ENCODE data around the gene CCBE1. TPM values are rescaled to one million over a fixed set of nuclear protein-coding genes. Genes with fewer than 3 reads are reported as not detected.
"Not testable (repeated sequence)": the region's sequence is repeated elsewhere in the genome, so short reads cannot be mapped to it uniquely, and the experiment has no call there.

The CCBE1 gene
- total and polyA plus RNA-seq, 4 donors: 3.4 to 59.0 (median 21.9) TPM

GRCh38 chr18:59516356-59517155 is 180.7 kb downstream of the CCBE1 start:
- Histone ChIP-seq H3K9me3 (ENCODE audit: control insufficient read depth in 4 of 4, insufficient read depth in 3 of 4, low read length in 3 of 4) (no peaks in the 10 kb centered on the region), H3K9ac (ENCODE audit: insufficient read depth in 1 of 2, low read length in 2 of 2) (no peak overlapping the region), H3K36me3 (ENCODE audit: control insufficient read depth in 4 of 4, insufficient read depth in 4 of 4, low read length in 4 of 4) (no peaks in the 10 kb centered on the region), H3K4me3 (no peak overlapping the region), H3K27me3 (ENCODE audit: control insufficient read depth in 3 of 3, insufficient read depth in 3 of 3, low read length in 2 of 3) (no peaks in the 10 kb centered on the region), H3K4me1 (ENCODE audit: control insufficient read depth in 5 of 5, insufficient read depth in 5 of 5, low read length in 5 of 5) (peaks cover 6 to 74% (median 17%) of the 10 kb centered on the region in 5 donors), H3K27ac (ENCODE audit: low read depth in 1 of 2, low read length in 1 of 2) (peak overlapping the region; percentile 60 to 77)
- DNase-seq (peak; percentile 57 to 80 (median 73)), ATAC-seq (ENCODE audit: insufficient read depth, low FRiP score) (peak; percentile 78)
- no peak for TF ChIP-seq CTCF (IDR thresholded peaks at IDR 0.05; ENCODE audit: control extremely low read depth, extremely low read depth)
- 6 to 16% methylated on average over 6 of the region's 6 CpGs for WGBS, 2 donors

GRCh38 chr18:59515956-59516355 is 181.3 kb downstream of the CCBE1 start:
- not testable (repeated sequence) for ATAC-seq (ENCODE audit: insufficient read depth, low FRiP score); H3K9ac ChIP-seq (ENCODE audit: insufficient read depth in 1 of 2, low read length in 2 of 2); DNase-seq; H3K9me3 ChIP-seq (ENCODE audit: control insufficient read depth in 4 of 4, insufficient read depth in 3 of 4, low read length in 3 of 4); H3K36me3 ChIP-seq (ENCODE audit: control insufficient read depth in 4 of 4, insufficient read depth in 4 of 4, low read length in 4 of 4); H3K4me3 ChIP-seq; H3K27me3 ChIP-seq (ENCODE audit: control insufficient read depth in 3 of 3, insufficient read depth in 3 of 3, low read length in 2 of 3)
- Histone ChIP-seq H3K4me1 (ENCODE audit: control insufficient read depth in 5 of 5, insufficient read depth in 5 of 5, low read length in 5 of 5) (peaks cover 6 to 74% (median 17%) of the 10 kb centered on the region in 5 donors), H3K27ac (ENCODE audit: low read depth in 1 of 2, low read length in 1 of 2) (peak overlapping the region in 1 of 2 donors; percentile 77)
- WGBS, 2 donors: 75 to 84% methylated on average over 6 of the region's 6 CpGs

- 62 to 70% methylated on average over 5 of the region's 5 CpGs for WGBS, 2 donors
- no peak overlapping the region for H3K4me3 ChIP-seq
- no peak overlapping the region for H3K9ac ChIP-seq (ENCODE audit: insufficient read depth in 1 of 2, low read length in 2 of 2)
- H3K36me3 ChIP-seq (ENCODE audit: control insufficient read depth in 4 of 4, insufficient read depth in 4 of 4, low read length in 4 of 4): no peaks in the 10 kb centered on the region
- ATAC-seq (ENCODE audit: insufficient read depth, low FRiP score): no peak
- no peaks in the 10 kb centered on the region for H3K9me3 ChIP-seq (ENCODE audit: control insufficient read depth in 4 of 4, insufficient read depth in 3 of 4, low read length in 3 of 4)
- H3K27me3 ChIP-seq (ENCODE audit: control insufficient read depth in 3 of 3, insufficient read depth in 3 of 3, low read length in 2 of 3): no peaks in the 10 kb centered on the region
- H3K27ac ChIP-seq (ENCODE audit: low read depth in 1 of 2, low read length in 1 of 2): peak overlapping the region in 1 of 2 donors; percentile 77
- DNase-seq: no peak
- no peak for TF ChIP-seq CTCF (IDR thresholded peaks at IDR 0.05; ENCODE audit: control extremely low read depth, extremely low read depth)
- H3K4me1 ChIP-seq (ENCODE audit: control insufficient read depth in 5 of 5, insufficient read depth in 5 of 5, low read length in 5 of 5): peaks cover 7 to 74% (median 17%) of the 10 kb centered on the region in 5 donors
Observed at GRCh38 chr18:59515147-59515546, 182.1 kb downstream of the CCBE1 start.

- no peak for TF ChIP-seq CTCF (IDR thresholded peaks at IDR 0.05; ENCODE audit: control extremely low read depth, extremely low read depth)
- WGBS, 2 donors: 38 to 44% methylated on average over 13 of the region's 13 CpGs
- H3K9me3 ChIP-seq (ENCODE audit: control insufficient read depth in 4 of 4, insufficient read depth in 3 of 4, low read length in 3 of 4): no peaks in the 10 kb centered on the region
- no peaks in the 10 kb centered on the region for H3K27me3 ChIP-seq (ENCODE audit: control insufficient read depth in 3 of 3, insufficient read depth in 3 of 3, low read length in 2 of 3)
- DNase-seq (peak; percentile 84 to 92 (median 91)), ATAC-seq (ENCODE audit: insufficient read depth, low FRiP score) (peak; percentile 43)
- H3K27ac ChIP-seq (ENCODE audit: low read depth in 1 of 2, low read length in 1 of 2): peak overlapping the region in 1 of 2 donors; percentile 73
- H3K4me3 ChIP-seq: no peak overlapping the region
- H3K4me1 ChIP-seq (ENCODE audit: control insufficient read depth in 5 of 5, insufficient read depth in 5 of 5, low read length in 5 of 5): peaks cover 7 to 83% (median 21%) of the 10 kb centered on the region in 5 donors
- no peak overlapping the region for H3K9ac ChIP-seq (ENCODE audit: insufficient read depth in 1 of 2, low read length in 2 of 2)
- no peaks in the 10 kb centered on the region for H3K36me3 ChIP-seq (ENCODE audit: control insufficient read depth in 4 of 4, insufficient read depth in 4 of 4, low read length in 4 of 4)
Observed at GRCh38 chr18:59514203-59514602, 183.0 kb downstream of the CCBE1 start.
